Nephron progenitor cell (in vitro differentiated cells): Measurements from ENCODE around the gene USH2A.

Experiments used
- DNase-seq: peaks from one replicate; pipeline ENCODE4 v3.0.0; 2021
- H3K27ac Mint-ChIP-seq: 2 replicates; pipeline ENCODE4 v1.8.0; 2021; ENCODE audit warnings: mild to moderate bottlenecking, moderate library complexity, mixed read lengths
- H3K27me3 Mint-ChIP-seq: 2 replicates; pipeline ENCODE4 v1.8.0; 2021; ENCODE audit warnings: mild to moderate bottlenecking, low read depth, mixed read lengths; ENCODE audit not compliant: poor library complexity
- H3K36me3 Mint-ChIP-seq: 2 replicates; pipeline ENCODE4 v1.8.0; 2021; ENCODE audit warnings: low read depth, mixed read lengths
- H3K4me1 Mint-ChIP-seq: 2 replicates; pipeline ENCODE4 v1.8.0; 2021; ENCODE audit warnings: mixed read lengths
- H3K4me3 Mint-ChIP-seq: 2 replicates; pipeline ENCODE4 v1.8.0; 2021; ENCODE audit warnings: mild to moderate bottlenecking, moderate library complexity, mixed read lengths
- H3K9me3 Mint-ChIP-seq: 2 replicates; pipeline ENCODE4 v1.8.0; 2021; ENCODE audit warnings: mild to moderate bottlenecking, moderate library complexity, mixed read lengths
- CTCF ChIP-seq: fragments of 200-600 bp; sonication (generic); IDR thresholded peaks from 2 replicates; pipeline ENCODE4 v1.5.0; 2021; ENCODE audit warnings: antibody characterized with exemption

USH2A gene

GRCh38 chr1:215894617-215895016, 528.6 kb downstream of the USH2A start:
- Mint-ChIP-seq H3K9me3 (no peaks in the 10 kb centered on the region), H3K36me3 (no peaks in the 10 kb centered on the region), H3K4me1 (peaks cover 7% of the 10 kb centered on the region), H3K4me3 (no peak overlapping the region), H3K27ac (no peak overlapping the region), H3K27me3 (no peaks in the 10 kb centered on the region)
- TF ChIP-seq CTCF, result no peak
- no peak for DNase-seq

- no peaks in the 10 kb centered on the region for H3K36me3 Mint-ChIP-seq
- TF ChIP-seq CTCF, result no peak
- H3K4me1 Mint-ChIP-seq, result peaks cover 7% of the 10 kb centered on the region
- no peak for DNase-seq
- H3K27me3 Mint-ChIP-seq, result no peaks in the 10 kb centered on the region
- H3K4me3 Mint-ChIP-seq, result no peak overlapping the region
- no peaks in the 10 kb centered on the region for H3K9me3 Mint-ChIP-seq
- no peak overlapping the region for H3K27ac Mint-ChIP-seq
Observed at GRCh38 chr1:215891266-215892057, 531.8 kb downstream of the USH2A start.

GRCh38 chr1:215890438-215890837, 532.8 kb downstream of the USH2A start:
- no peaks in the 10 kb centered on the region for H3K9me3 Mint-ChIP-seq
- no peaks in the 10 kb centered on the region for H3K27me3 Mint-ChIP-seq
- H3K27ac Mint-ChIP-seq, result no peak overlapping the region
- H3K4me3 Mint-ChIP-seq, result no peak overlapping the region
- peaks cover 7% of the 10 kb centered on the region for H3K4me1 Mint-ChIP-seq
- no peak for TF ChIP-seq CTCF
- no peak for DNase-seq
- H3K36me3 Mint-ChIP-seq, result no peaks in the 10 kb centered on the region

- Mint-ChIP-seq H3K36me3 (no peaks in the 10 kb centered on the region), H3K4me1 (peaks cover 7% of the 10 kb centered on the region), H3K27me3 (no peaks in the 10 kb centered on the region), H3K27ac (no peak overlapping the region), H3K4me3 (no peak overlapping the region), H3K9me3 (no peaks in the 10 kb centered on the region)
- no peak for TF ChIP-seq CTCF
- no peak for DNase-seq
Observed at GRCh38 chr1:215889871-215890270, 533.4 kb downstream of the USH2A start.

- Mint-ChIP-seq H3K9me3 (no peaks in the 10 kb centered on the region), H3K36me3 (no peaks in the 10 kb centered on the region), H3K27me3 (peaks cover 3% of the 10 kb centered on the region), H3K27ac (no peak overlapping the region), H3K4me1 (peaks cover 7% of the 10 kb centered on the region), H3K4me3 (no peak overlapping the region)
- TF ChIP-seq CTCF, result no peak
- no peak for DNase-seq
Observed at GRCh38 chr1:215888159-215888558, 535.1 kb downstream of the USH2A start.

GRCh38 chr1:215887627-215888026, 535.6 kb downstream of the USH2A start:
- no peak overlapping the region for H3K27ac Mint-ChIP-seq
- no peak for TF ChIP-seq CTCF
- peaks cover 7% of the 10 kb centered on the region for H3K4me1 Mint-ChIP-seq
- no peaks in the 10 kb centered on the region for H3K9me3 Mint-ChIP-seq
- H3K27me3 Mint-ChIP-seq, result peaks cover 3% of the 10 kb centered on the region
- no peak overlapping the region for H3K4me3 Mint-ChIP-seq
- no peak for DNase-seq
- no peaks in the 10 kb centered on the region for H3K36me3 Mint-ChIP-seq
